ENCODE measurements around the gene NFATC1. TPM values are rescaled to one million over a fixed set of nuclear protein-coding genes. Genes with fewer than 3 reads are reported as not detected.

Gene NFATC1
- total RNA-seq, 2 experiments from 2014 or later: 77.8 to 79.4 TPM

GRCh38 chr18:79486356-79487182 is 90.8 kb downstream of the NFATC1 start:
- Mint-ChIP-seq H3K27ac (no peak overlapping the region), H3K36me3 (ENCODE audit: low read depth) (peaks cover 12% of the 10 kb centered on the region), H3K4me3 (no peak overlapping the region), H3K9me3 (no peaks in the 10 kb centered on the region), H3K27me3 (ENCODE audit: low read depth) (no peaks in the 10 kb centered on the region), H3K4me1 (ENCODE audit: low read depth) (peaks cover 12% of the 10 kb centered on the region)
- CTCF ChIA-PET: no interaction called here
- DNase-seq: no peak
- intact Hi-C loops (cut with micrococcal nuclease): no loop called here

- DNase-seq: no peak
- Mint-ChIP-seq H3K27ac (no peak overlapping the region), H3K27me3 (ENCODE audit: low read depth) (no peaks in the 10 kb centered on the region), H3K9me3 (no peaks in the 10 kb centered on the region), H3K36me3 (ENCODE audit: low read depth) (peaks cover 17% of the 10 kb centered on the region), H3K4me1 (ENCODE audit: low read depth) (peaks cover 18% of the 10 kb centered on the region), H3K4me3 (no peak overlapping the region)
- CTCF ChIA-PET: no interaction called here
- intact Hi-C loops (cut with micrococcal nuclease): no loop called here
Measured at GRCh38 chr18:79487183-79487800, 91.6 kb downstream of the NFATC1 start.

DNA sequence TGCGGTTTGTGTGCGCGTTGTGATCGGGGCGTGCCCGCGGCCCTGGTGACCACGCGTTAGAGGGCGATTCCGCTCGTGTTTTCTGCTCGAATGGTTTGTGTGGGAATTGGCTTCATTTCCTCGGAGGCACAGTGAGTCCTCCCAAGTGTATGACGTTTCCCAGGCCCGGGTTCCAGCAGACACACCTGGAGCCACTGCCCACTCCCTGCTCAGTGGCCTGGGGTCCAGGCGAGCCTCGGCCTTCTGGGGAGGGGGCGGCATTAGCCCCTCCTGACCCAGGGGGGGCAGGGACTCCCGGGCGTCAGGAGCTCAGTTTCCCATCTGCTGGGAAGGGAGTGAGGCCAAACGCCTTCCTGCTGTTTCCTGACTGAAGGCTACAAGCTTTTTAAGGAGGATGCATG is 92.1 kb downstream of the NFATC1 start:
- H3K4me3 Mint-ChIP-seq: no peak overlapping the region
- no peaks in the 10 kb centered on the region for H3K27me3 Mint-ChIP-seq (ENCODE audit: low read depth)
- CTCF ChIA-PET: no interaction called here
- peaks cover 18% of the 10 kb centered on the region for H3K4me1 Mint-ChIP-seq (ENCODE audit: low read depth)
- DNase-seq: no peak
- intact Hi-C loops (cut with micrococcal nuclease): no loop called here
- H3K27ac Mint-ChIP-seq: no peak overlapping the region
- peaks cover 17% of the 10 kb centered on the region for H3K36me3 Mint-ChIP-seq (ENCODE audit: low read depth)
- H3K9me3 Mint-ChIP-seq: no peaks in the 10 kb centered on the region

DNA sequence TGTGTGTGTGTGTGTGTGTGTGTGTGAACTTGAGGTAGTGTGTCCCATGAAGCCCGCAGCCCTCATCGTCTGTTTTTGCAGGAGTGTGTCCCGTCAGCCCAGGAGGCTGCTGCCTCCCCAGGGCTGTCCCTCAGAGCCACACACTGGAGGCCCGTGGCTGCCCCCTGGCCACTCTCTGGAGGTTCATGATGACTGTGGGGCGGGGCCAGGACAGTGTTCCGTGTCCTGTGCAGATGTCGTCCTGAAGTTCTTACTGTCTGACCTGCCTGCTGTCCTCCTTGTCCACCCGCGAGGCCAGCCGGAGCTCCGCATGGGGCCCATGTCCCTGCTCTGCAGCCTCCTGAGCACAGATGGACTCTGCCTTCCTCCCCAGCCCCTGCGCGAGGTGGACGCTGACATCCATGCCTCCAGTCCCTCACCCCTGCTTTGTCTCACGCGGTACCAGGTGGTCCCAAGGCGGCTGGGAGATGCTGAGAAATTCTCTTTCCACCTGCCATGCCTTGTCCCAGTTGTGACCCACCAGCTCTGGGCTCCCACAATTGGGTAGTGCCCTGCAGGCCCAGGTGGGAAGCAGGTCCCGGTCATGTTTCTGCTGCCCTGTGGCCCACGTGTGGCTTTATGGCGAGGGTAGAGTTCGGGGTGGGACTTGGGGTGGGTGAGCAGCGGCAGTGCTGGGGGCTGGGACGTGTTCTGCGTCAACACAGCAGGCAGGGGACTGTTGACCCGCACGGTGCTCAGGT is 92.8 kb downstream of the NFATC1 start:
- peaks cover 18% of the 10 kb centered on the region for H3K36me3 Mint-ChIP-seq (ENCODE audit: low read depth)
- H3K4me3 Mint-ChIP-seq: no peak overlapping the region
- CTCF ChIA-PET: no interaction called here
- H3K4me1 Mint-ChIP-seq (ENCODE audit: low read depth): peaks cover 18% of the 10 kb centered on the region
- DNase-seq: no peak
- intact Hi-C loops (cut with micrococcal nuclease): no loop called here
- H3K27me3 Mint-ChIP-seq (ENCODE audit: low read depth): no peaks in the 10 kb centered on the region
- no peaks in the 10 kb centered on the region for H3K9me3 Mint-ChIP-seq
- H3K27ac Mint-ChIP-seq: no peak overlapping the region

DNA sequence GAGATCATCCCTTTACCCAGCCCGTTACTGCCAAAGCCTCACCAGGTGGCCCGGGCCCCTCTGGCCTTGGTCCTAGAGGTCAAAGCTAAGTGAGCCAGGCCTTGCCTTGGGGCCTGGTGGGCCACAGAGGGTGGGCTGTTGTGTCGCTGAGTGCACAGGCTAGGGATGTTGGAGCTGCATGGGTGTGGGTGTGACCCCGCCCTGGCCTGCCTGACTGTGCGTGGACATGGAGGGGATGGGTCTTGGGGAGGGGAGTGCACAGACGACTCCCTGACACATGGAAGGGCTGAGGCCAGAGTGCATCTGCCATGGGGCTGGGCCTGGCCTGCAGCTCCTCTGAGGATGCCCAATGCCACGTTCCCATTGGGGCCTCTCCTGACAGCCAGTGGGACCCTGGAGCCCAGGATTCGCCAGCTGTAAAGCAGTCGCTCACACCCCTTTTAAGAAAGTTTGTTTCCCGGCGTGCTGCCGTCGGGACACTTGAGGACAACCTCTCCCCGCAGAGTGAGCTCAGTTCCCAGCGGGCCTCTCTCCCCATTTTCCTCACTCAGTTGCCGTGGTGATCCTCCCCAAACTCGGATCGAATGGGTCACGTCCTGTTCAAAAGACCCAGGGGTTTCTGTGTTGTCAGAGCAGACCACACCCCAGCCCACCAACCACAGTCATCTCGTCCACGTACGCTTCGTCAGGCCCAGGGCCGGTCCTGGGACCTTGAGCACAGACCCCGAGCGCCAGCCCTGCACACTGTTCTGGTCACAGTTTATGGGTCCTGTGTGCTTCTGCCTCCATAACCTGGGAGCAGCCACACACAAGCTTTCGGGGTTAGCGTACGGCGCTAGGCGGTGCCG is 93.5 kb downstream of the NFATC1 start:
- H3K27ac Mint-ChIP-seq: no peak overlapping the region
- intact Hi-C loops (cut with micrococcal nuclease): no loop called here
- H3K4me3 Mint-ChIP-seq: no peak overlapping the region
- DNase-seq: no peak
- H3K27me3 Mint-ChIP-seq (ENCODE audit: low read depth): no peaks in the 10 kb centered on the region
- H3K4me1 Mint-ChIP-seq (ENCODE audit: low read depth): peaks cover 18% of the 10 kb centered on the region
- peaks cover 19% of the 10 kb centered on the region for H3K36me3 Mint-ChIP-seq (ENCODE audit: low read depth)
- no peaks in the 10 kb centered on the region for H3K9me3 Mint-ChIP-seq
- CTCF ChIA-PET: no interaction called here

- intact Hi-C loops (cut with micrococcal nuclease): no loop called here
- DNase-seq: no peak
- CTCF ChIA-PET: interaction anchor here (1.4 kb wide), 1 partner anchor 33 kb away, joined by 4 read pairs; no protein-coding TSS in a partner anchor
- no peak overlapping the region for H3K27ac Mint-ChIP-seq
- peaks cover 17% of the 10 kb centered on the region for H3K4me1 Mint-ChIP-seq (ENCODE audit: low read depth)
- no peaks in the 10 kb centered on the region for H3K9me3 Mint-ChIP-seq
- peaks cover 18% of the 10 kb centered on the region for H3K36me3 Mint-ChIP-seq (ENCODE audit: low read depth)
- H3K4me3 Mint-ChIP-seq: no peak overlapping the region
- H3K27me3 Mint-ChIP-seq (ENCODE audit: low read depth): no peaks in the 10 kb centered on the region
Measured at GRCh38 chr18:79489899-79490625, 94.3 kb downstream of the NFATC1 start.

DNA sequence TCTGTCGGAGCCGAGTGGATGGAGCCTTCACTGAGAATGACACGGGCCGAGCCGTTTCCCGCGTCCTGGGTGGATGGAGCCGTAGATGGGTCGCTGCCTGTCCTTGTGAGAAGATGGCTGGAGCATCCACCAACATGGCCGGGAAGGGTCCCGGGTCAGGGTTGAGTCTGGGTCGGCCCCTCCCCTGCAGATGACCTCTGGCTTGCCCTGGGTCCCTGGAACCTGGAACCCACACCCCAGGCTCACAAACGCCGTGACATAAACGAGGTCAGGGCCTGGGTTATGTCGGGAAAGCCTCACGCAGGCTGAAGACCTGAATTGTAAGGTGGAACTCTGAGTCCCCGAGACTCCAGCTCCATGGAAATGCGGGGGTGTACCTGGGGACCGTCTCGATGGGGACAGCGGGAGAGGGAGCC is 94.9 kb downstream of the NFATC1 start:
- CTCF ChIA-PET: interaction anchor here (1.4 kb wide), 1 partner anchor 32 kb away, joined by 4 read pairs; no protein-coding TSS in a partner anchor
- intact Hi-C loops (cut with micrococcal nuclease): no loop called here

DNA sequence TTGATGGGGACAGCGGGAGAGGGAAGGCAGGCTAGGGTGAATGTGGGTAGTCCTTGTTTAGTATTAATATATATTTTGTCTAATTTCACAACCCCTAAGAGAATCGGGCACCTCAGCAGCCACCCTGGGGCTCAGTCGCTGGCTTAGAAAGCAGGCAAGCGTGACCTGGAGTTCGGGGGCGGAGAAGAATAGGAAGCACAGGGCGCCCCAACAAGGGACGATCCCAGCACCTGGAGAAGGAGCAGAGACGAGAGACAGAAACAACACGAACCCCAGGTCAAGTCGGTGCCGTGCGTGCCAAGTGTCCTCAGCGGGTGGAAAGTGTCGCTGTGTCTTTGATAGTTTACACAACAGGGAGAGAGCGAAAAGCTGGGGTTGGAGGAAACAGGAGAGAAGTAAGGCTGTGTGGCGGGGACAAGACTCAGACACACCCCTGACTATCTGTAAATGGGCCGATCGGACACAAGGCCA is 95.4 kb downstream of the NFATC1 start:
- CTCF ChIA-PET: interaction anchor here (1.4 kb wide), 1 partner anchor 32 kb away, joined by 4 read pairs; no protein-coding TSS in a partner anchor
- intact Hi-C loops (cut with micrococcal nuclease): no loop called here
- H3K27ac Mint-ChIP-seq: peak overlapping the region; percentile 61
- no peaks in the 10 kb centered on the region for H3K27me3 Mint-ChIP-seq (ENCODE audit: low read depth)
- DNase-seq: no peak
- peaks cover 29% of the 10 kb centered on the region for H3K36me3 Mint-ChIP-seq (ENCODE audit: low read depth)
- H3K4me3 Mint-ChIP-seq: no peak overlapping the region
- H3K9me3 Mint-ChIP-seq: no peaks in the 10 kb centered on the region
- H3K4me1 Mint-ChIP-seq (ENCODE audit: low read depth): peaks cover 21% of the 10 kb centered on the region

More for the DNA sequence above, 94.9 kb downstream of the NFATC1 start:
- no peaks in the 10 kb centered on the region for H3K9me3 Mint-ChIP-seq
- peaks cover 24% of the 10 kb centered on the region for H3K36me3 Mint-ChIP-seq (ENCODE audit: low read depth)
- no peak overlapping the region for H3K27ac Mint-ChIP-seq
- no peak overlapping the region for H3K4me3 Mint-ChIP-seq
- no peaks in the 10 kb centered on the region for H3K27me3 Mint-ChIP-seq (ENCODE audit: low read depth)
- peaks cover 19% of the 10 kb centered on the region for H3K4me1 Mint-ChIP-seq (ENCODE audit: low read depth)
- DNase-seq: no peak

DNA sequence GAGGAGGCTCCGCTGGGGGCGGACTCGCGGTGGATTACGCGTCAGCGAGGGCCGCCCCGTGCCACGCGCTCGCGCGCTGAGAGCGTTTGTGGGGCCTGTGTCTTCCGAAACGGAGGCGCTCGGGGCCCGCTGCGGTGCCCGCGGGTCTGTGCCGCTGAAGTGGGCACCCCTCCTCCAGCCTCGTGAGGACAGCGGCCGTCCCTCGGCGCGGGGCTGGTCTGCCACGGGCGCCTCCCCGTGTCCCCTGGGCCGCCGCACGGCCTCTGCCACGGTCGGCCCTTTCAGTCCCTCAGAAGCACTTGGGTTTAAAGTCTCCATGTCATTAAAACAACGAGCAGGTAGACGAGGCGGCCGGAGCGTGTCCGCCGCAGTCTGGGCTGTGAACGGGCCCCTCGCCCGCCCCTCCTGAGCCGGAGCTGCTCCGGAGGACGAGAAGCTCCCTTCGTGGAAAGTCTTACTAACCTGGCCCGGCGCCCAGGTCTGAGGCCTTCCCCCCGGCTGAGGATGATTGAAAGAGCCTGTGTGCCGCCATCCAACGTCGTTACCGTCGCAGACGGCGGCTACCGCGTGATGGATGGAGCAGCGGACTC is 97.6 kb downstream of the NFATC1 start:
- peaks cover 25% of the 10 kb centered on the region for H3K4me1 Mint-ChIP-seq (ENCODE audit: low read depth)
- intact Hi-C loops (cut with micrococcal nuclease): no loop called here
- CTCF ChIA-PET: no interaction called here
- peaks cover 12% of the 10 kb centered on the region for H3K9me3 Mint-ChIP-seq
- no peak for DNase-seq
- H3K27me3 Mint-ChIP-seq (ENCODE audit: low read depth): no peaks in the 10 kb centered on the region
- H3K36me3 Mint-ChIP-seq (ENCODE audit: low read depth): peaks cover 48% of the 10 kb centered on the region
- no peak overlapping the region for H3K4me3 Mint-ChIP-seq
- H3K27ac Mint-ChIP-seq: no peak overlapping the region

GRCh38 chr18:79493801-79494211 is 98.1 kb downstream of the NFATC1 start:
- intact Hi-C loops (cut with micrococcal nuclease): no loop called here
- Mint-ChIP-seq H3K9me3 (peaks cover 16% of the 10 kb centered on the region), H3K36me3 (ENCODE audit: low read depth) (peaks cover 50% of the 10 kb centered on the region), H3K4me1 (ENCODE audit: low read depth) (peaks cover 25% of the 10 kb centered on the region), H3K27me3 (ENCODE audit: low read depth) (no peaks in the 10 kb centered on the region), H3K4me3 (no peak overlapping the region), H3K27ac (no peak overlapping the region)
- CTCF ChIA-PET: no interaction called here
- no peak for DNase-seq

DNA sequence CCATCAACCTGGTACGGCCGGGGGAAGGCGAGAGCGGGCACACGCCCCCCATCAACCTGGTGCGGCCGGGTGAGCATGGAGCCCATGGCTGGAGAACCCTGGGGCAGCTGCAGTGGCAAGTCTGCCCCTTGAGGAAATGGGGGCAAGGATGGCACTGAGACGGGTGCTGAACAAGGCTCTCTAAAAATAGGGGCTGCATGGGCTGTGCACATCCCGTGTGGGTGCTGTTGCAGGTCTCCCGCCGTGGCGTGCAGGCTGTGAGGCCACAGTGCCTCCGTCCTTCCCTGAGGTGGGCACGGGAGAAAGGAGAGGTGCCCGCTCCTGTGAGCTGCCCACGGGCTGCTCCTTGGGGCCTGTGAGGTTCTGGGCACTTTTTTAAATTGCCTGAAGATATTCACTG is 99.2 kb downstream of the NFATC1 start:
- DNase-seq: no peak
- peaks cover 27% of the 10 kb centered on the region for H3K4me1 Mint-ChIP-seq (ENCODE audit: low read depth)
- intact Hi-C loops (cut with micrococcal nuclease): no loop called here
- peaks cover 55% of the 10 kb centered on the region for H3K36me3 Mint-ChIP-seq (ENCODE audit: low read depth)
- CTCF ChIA-PET: no interaction called here
- H3K4me3 Mint-ChIP-seq: no peak overlapping the region
- peaks cover 27% of the 10 kb centered on the region for H3K9me3 Mint-ChIP-seq
- no peaks in the 10 kb centered on the region for H3K27me3 Mint-ChIP-seq (ENCODE audit: low read depth)
- no peak overlapping the region for H3K27ac Mint-ChIP-seq

Data from activated naive CD4-positive, alpha-beta T cell treated with anti-CD3 and anti-CD28 coated beads for 36 hours (primary cell).